H1 (cell line): Measurements from ENCODE around the gene AFTPH.

Experiments
- EZH2 ChIP-seq: fragments of 200-600 bp; sonication (generic); IDR thresholded peaks from 2 replicates; pipeline ENCODE4 v1.7.1; 2012; ENCODE audit warnings: low read depth, mild to moderate bottlenecking, moderate library complexity, low read length, inconsistent platforms; ENCODE audit not compliant: severe bottlenecking
- GTF2F1 ChIP-seq: IDR thresholded peaks from 2 replicates; pipeline ENCODE4 v1.6.1; 2012; ENCODE audit warnings: low read depth, low read length, improper control_type of control experiment, borderline replicate concordance
- TF ChIP-seq, protein P1 (sequence below), 3 experiments: IDR thresholded peaks; 1 replicate in 2 of 3; 2 replicates in 1 of 3; pipeline versions ENCODE4 v1.5.1 to v1.6.1; 2011; ENCODE audit warnings: low read length in 3 of 3, mild to moderate bottlenecking in 3 of 3, inconsistent platforms in 2 of 3, low read depth in 1 of 3, moderate library complexity in 1 of 3; ENCODE audit not compliant: insufficient read depth in 1 of 3; ENCODE audit errors: control extremely low read depth in 1 of 3
- TF ChIP-seq, protein P2 (sequence below): IDR thresholded peaks from 2 replicates; pipeline ENCODE4 v1.6.1; 2011; ENCODE audit warnings: low read length, improper control_type of control experiment

DNA sequence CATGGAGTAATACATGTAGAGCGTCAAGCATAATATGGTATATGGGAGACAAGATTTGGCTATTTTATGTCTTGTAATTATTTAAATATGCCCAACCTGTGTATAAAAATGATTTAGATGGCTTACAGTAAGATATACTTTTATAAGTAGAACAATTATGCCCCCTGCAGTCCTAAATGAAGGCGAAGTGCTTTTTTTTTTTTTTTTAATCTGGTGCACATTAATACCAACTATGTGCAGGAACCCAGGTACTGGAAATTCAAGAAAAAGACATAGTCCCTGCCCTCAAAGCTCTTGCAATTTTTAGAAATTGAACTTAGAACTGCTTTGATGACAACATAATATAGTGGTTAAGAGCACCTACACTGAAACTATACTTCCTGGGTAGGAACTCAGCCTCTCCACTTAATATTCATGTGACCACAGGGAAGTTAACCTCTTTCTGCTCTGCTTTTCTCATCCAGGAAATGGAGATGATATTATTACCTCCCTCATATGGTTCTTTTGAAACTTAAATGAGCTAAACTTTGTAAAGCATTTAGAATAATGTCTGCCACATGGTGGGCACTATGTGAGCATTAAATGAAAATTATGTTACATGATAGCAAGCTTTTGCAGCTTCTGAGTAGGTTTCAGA is 38.1 kb downstream of the AFTPH start:
- TF ChIP-seq, protein P1, sequence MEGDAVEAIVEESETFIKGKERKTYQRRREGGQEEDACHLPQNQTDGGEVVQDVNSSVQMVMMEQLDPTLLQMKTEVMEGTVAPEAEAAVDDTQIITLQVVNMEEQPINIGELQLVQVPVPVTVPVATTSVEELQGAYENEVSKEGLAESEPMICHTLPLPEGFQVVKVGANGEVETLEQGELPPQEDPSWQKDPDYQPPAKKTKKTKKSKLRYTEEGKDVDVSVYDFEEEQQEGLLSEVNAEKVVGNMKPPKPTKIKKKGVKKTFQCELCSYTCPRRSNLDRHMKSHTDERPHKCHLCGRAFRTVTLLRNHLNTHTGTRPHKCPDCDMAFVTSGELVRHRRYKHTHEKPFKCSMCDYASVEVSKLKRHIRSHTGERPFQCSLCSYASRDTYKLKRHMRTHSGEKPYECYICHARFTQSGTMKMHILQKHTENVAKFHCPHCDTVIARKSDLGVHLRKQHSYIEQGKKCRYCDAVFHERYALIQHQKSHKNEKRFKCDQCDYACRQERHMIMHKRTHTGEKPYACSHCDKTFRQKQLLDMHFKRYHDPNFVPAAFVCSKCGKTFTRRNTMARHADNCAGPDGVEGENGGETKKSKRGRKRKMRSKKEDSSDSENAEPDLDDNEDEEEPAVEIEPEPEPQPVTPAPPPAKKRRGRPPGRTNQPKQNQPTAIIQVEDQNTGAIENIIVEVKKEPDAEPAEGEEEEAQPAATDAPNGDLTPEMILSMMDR (IDR thresholded peaks at IDR 0.05; ENCODE audit: control extremely low read depth in 1 of 3, insufficient read depth in 1 of 3, low read depth in 1 of 3, low read length in 3 of 3): no peak; a peak in 1 of 4 replicates
- TF ChIP-seq GTF2F1 (no peak), EZH2 (no peak)
- TF ChIP-seq, protein P2, sequence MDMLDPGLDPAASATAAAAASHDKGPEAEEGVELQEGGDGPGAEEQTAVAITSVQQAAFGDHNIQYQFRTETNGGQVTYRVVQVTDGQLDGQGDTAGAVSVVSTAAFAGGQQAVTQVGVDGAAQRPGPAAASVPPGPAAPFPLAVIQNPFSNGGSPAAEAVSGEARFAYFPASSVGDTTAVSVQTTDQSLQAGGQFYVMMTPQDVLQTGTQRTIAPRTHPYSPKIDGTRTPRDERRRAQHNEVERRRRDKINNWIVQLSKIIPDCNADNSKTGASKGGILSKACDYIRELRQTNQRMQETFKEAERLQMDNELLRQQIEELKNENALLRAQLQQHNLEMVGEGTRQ: no peak
